Transverse colon (tissue), 4 donors: ENCODE measurements around the gene ZRANB3. TPM values are rescaled to one million over a fixed set of nuclear protein-coding genes. Genes with fewer than 3 reads are reported as not detected.

Experiments used
- DNase-seq: peaks from one replicate; pipeline ENCODE4 v3.0.0-alpha.2; 2019
- H3K27ac ChIP-seq, 4 donors: fragments of 200-600 bp; sonication (generic); 2 replicates each; pipeline ENCODE4 v1.5.1; 2016 to 2018; ENCODE audit warnings: inconsistent platforms in 4 of 4
- H3K27me3 ChIP-seq: fragments of 200-600 bp; sonication (generic); 2 replicates; pipeline ENCODE4 v1.5.1; 2017; ENCODE audit warnings: inconsistent platforms
- H3K36me3 ChIP-seq, 4 donors: fragments of 200-600 bp; sonication (generic); 2 replicates each; pipeline ENCODE4 v1.5.1; 2017 to 2019; ENCODE audit warnings: inconsistent platforms in 4 of 4
- H3K4me1 ChIP-seq, 4 donors: fragments of 200-600 bp; sonication (generic); 2 replicates each; pipeline ENCODE4 v1.5.1; 2017 to 2020; ENCODE audit warnings: inconsistent platforms in 4 of 4
- H3K4me3 ChIP-seq, 4 donors: fragments of 200-600 bp; sonication (generic); 1 replicate in 1 of 4; 2 replicates in 3 of 4; pipeline versions ENCODE4 v1.5.1 to v1.6.1; 2017 to 2019; ENCODE audit warnings: inconsistent platforms in 4 of 4
- H3K9me3 ChIP-seq, 2 donors: fragments of 200-600 bp; sonication (generic); 2 replicates each; pipeline ENCODE4 v1.5.1; 2017 to 2019; ENCODE audit warnings: inconsistent platforms in 2 of 2
- CTCF ChIP-seq, 5 experiments: fragments of 200-600 bp in 3 of 5; fragments of 450-650 bp in 2 of 5; sonication (generic) in 3 of 5; IDR thresholded peaks; 1 replicate in 2 of 5; 2 replicates in 3 of 5; pipeline ENCODE4 v1.5.1; 2016 to 2017; ENCODE audit warnings: antibody characterized with exemption in 5 of 5, inconsistent platforms in 3 of 5, mild to moderate bottlenecking in 2 of 5, moderate library complexity in 1 of 5
- EP300 ChIP-seq: sonication (generic); formaldehyde crosslinking; IDR thresholded peaks from one replicate; pipeline ENCODE4 v1.6.1; 2017; ENCODE audit warnings: antibody characterized with exemption, low read depth
- POLR2A ChIP-seq: fragments of 450-650 bp; IDR thresholded peaks from one replicate; pipeline ENCODE4 v1.6.1; 2016; ENCODE audit warnings: antibody characterized with exemption, mild to moderate bottlenecking, moderate library complexity
- POLR2AphosphoS5 ChIP-seq, 3 donors: sonication (generic); formaldehyde crosslinking; IDR thresholded peaks; one replicate each; pipeline ENCODE4 v1.6.1; 2016; ENCODE audit warnings: antibody characterized with exemption in 3 of 3
- WGBS, 2 donors: methylation state at CpG; one replicate each; pipeline ENCODE4 v1.1.5; 2018; ENCODE audit warnings: low coverage in 1 of 2; 5-methylcytosine and 5-hydroxymethylcytosine counted together
- in situ Hi-C, 4 donors: fragments of 200-750 bp; cut with MboI; loops; one replicate each; pipeline versions ENCODE4 v1.15.0 to v1.15.1; 2017; ENCODE audit warnings: low sequenced_read_pairs in 3 of 4, low pct_ligation_motif_present in 1 of 4, low pct_unique_long_range_greater_than_20kb in 1 of 4
- intact Hi-C: fragments of 100-400 bp; cut with DNase I; formaldehyde crosslinking; loops from one replicate; pipeline ENCODE4 v1.15.1; 2023; ENCODE audit warnings: low total_unique reads
- total RNA-seq, 4 donors: library from RNA; depleted of rRNA; stranded (reverse); fragments of >200 nt; gene quantifications; one replicate each; pipeline ENCODE4 v1.1.0, GENCODE V29; 2016

Gene ZRANB3
- total RNA-seq, 4 donors from 2014 or later, result 0.37 to 3.0 (median 1.6) TPM

GRCh38 chr2:135271006-135271405, 260.0 kb downstream of the ZRANB3 start:
- intact Hi-C loops, result no loop called here
- TF ChIP-seq EP300, result no peak
- no peak for TF ChIP-seq CTCF (IDR thresholded peaks at IDR 0.05)
- no peak for TF ChIP-seq POLR2A
- TF ChIP-seq POLR2AphosphoS5 (IDR thresholded peaks at IDR 0.05), result no peak
- no peaks in the 10 kb centered on the region for H3K27me3 ChIP-seq
- WGBS, 2 donors, result 89 to 96% methylated on average over 1 to 2 of the region's 2 CpGs
- H3K9me3 ChIP-seq, result peaks cover 0 to 3% of the 10 kb centered on the region in 2 donors
- no peaks in the 10 kb centered on the region for H3K4me1 ChIP-seq
- H3K27ac ChIP-seq, result no peak overlapping the region
- DNase-seq, result no peak
- H3K4me3 ChIP-seq, result no peak overlapping the region
- in situ Hi-C loops, result no loop called here
- no peaks in the 10 kb centered on the region for H3K36me3 ChIP-seq

DNA sequence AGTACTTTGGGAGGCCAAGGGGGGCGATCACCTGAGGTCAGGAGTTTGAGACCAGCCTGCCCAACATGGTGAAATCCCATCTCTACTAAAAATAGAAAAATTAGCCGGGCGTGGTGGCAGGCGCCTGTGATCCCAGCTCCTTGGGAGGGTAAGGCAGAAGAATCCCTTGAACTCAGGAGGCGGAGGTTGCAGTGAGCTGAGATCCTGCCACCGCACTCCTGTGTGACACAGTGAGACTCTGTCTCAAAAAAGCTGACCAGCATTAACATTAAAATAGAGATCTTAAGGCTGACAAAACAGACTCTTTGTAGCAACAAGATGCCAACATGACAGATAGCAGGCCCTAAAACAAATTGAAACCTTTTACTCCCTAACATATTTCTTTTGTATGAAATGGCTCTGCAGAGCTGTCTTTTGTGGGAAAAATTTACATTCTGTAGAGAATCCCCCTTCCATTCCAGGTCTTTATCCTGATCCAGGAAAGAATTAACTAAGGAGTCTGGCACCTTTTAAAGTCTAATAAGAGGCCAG, 265.0 kb downstream of the ZRANB3 start:
- WGBS, 2 donors, result 98% methylated on average over 6 of the region's 6 CpGs; no CpG with 5 or more reads in 1 of the 2 donors
- in situ Hi-C loops, result no loop called here

DNA sequence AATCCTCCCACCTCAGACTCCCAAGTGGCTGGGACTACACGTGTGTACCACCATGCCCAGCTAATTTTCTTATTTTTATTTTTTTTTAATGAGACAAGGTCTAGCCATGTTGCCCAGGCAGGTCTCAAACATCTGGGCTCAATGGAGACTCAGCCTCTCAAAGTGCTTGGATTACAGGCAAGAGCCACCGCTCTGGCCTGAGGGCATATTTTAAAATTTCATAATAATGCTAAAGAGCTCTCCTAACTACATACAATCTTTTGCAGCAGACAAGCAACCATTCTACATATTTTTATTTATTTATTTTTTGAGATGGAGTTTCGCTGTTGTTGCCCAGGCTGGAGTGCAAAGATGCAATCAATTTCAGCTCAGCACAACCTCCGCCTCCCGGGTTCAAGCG, 271.9 kb downstream of the ZRANB3 start:
- no peak for DNase-seq
- no peaks in the 10 kb centered on the region for H3K9me3 ChIP-seq
- 97 to 100% methylated on average over 1 to 6 of the region's 6 CpGs for WGBS, 2 donors
- H3K4me3 ChIP-seq, result no peak overlapping the region
- H3K4me1 ChIP-seq, result no peaks in the 10 kb centered on the region
- TF ChIP-seq CTCF (IDR thresholded peaks at IDR 0.05), result no peak
- TF ChIP-seq EP300, result no peak
- TF ChIP-seq POLR2A, result no peak
- TF ChIP-seq POLR2AphosphoS5 (IDR thresholded peaks at IDR 0.05), result no peak
- H3K27ac ChIP-seq, result no peak overlapping the region
- H3K36me3 ChIP-seq, result no peaks in the 10 kb centered on the region
- in situ Hi-C loops (no loop called here), intact Hi-C loops (no loop called here)
- no peaks in the 10 kb centered on the region for H3K27me3 ChIP-seq

More for the DNA sequence above, 265.0 kb downstream of the ZRANB3 start:
- DNase-seq, result no peak
- Histone ChIP-seq H3K27me3 (no peaks in the 10 kb centered on the region), H3K36me3 (no peaks in the 10 kb centered on the region), H3K27ac (no peak overlapping the region), H3K4me3 (no peak overlapping the region), H3K9me3 (no peaks in the 10 kb centered on the region), H3K4me1 (no peaks in the 10 kb centered on the region)
- intact Hi-C loops, result no loop called here
- no peak for TF ChIP-seq EP300
- TF ChIP-seq POLR2A, result no peak
- no peak for TF ChIP-seq CTCF (IDR thresholded peaks at IDR 0.05)
- TF ChIP-seq POLR2AphosphoS5 (IDR thresholded peaks at IDR 0.05), result no peak

GRCh38 chr2:135258193-135258592, 272.8 kb downstream of the ZRANB3 start:
- Histone ChIP-seq H3K36me3 (no peaks in the 10 kb centered on the region), H3K9me3 (no peaks in the 10 kb centered on the region), H3K4me3 (no peak overlapping the region), H3K27me3 (no peaks in the 10 kb centered on the region), H3K4me1 (no peaks in the 10 kb centered on the region), H3K27ac (no peak overlapping the region)
- in situ Hi-C loops, result no loop called here
- intact Hi-C loops, result no loop called here
- DNase-seq, result no peak
- TF ChIP-seq POLR2A, result no peak
- TF ChIP-seq EP300, result no peak
- no peak for TF ChIP-seq CTCF (IDR thresholded peaks at IDR 0.05)
- 70 to 93% methylated on average over 2 to 4 of the region's 4 CpGs for WGBS, 2 donors
